HG03066 (cell line): ENCODE data around the gene UPF3B.
A peak's percentile ranks its signal among the peaks of the same experiment; 100 is the strongest.
"Not testable (repeated sequence)": the region's sequence is repeated elsewhere in the genome, so short reads cannot be mapped to it uniquely, and the experiment has no call there.

ENCODE experiments used
- ATAC-seq: cut with Tn5 transposase; IDR thresholded peaks from one replicate; pipeline ENCODE4 v1.9.1; 2021; ENCODE audit warnings: low read depth; ENCODE audit not compliant: unreplicated experiment

Gene UPF3B

DNA sequence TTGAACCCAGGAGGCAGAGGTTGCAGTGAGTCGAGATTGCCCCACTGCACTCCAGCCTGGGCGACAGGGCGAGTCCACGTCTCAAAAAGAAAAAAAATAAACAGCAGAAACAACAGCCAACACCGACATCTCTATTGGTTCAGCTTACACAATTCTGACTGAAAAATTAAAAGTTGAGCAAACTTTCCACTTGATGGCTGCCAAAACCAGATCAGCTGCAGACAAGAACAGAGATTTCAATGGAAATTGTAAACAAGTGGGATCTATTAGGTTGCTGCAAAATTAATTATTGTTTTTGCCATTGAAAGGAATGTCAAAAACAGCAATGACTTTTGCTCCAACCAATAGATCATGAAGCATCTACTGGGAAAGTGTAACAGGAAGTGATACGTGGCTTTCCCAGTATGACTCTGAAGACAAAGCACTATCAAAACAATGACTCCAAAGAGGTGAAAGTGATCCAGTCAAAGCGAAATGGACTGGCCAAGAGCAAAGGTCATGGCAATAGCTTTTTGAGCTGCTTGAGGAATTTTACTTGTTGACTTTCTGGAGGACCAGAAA lies 26.3 kb downstream of the UPF3B start:
- no peak for ATAC-seq

GRCh38 chrX:119824221-119824620 lies 28.5 kb downstream of the UPF3B start:
- not testable (repeated sequence) for ATAC-seq

DNA sequence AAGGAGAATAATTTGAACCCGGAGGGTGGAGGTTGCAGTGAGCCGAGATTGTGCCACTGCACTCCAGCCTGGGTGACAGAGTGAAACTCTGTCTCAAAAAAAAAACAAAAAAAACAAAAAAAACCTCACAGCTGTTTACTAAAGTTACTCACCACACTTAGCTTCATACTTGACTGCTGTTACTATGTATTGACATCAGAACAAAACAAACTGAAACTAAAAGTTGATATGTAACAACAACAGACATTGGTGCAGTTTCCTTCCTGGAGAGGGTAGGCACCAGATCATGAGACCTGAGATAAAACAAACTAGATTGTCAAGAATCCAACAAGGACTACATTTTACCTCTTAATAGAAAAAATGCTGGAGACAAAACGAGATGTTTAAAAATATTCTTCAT lies 31.1 kb downstream of the UPF3B start:
- peak; percentile 91 for ATAC-seq

GRCh38 chrX:119817130-119817690 lies 35.6 kb downstream of the UPF3B start:
- no peak for ATAC-seq

GRCh38 chrX:119816300-119816699 lies 36.5 kb downstream of the UPF3B start:
- ATAC-seq, result no peak

GRCh38 chrX:119809185-119809666 lies 43.5 kb downstream of the UPF3B start:
- ATAC-seq, result no peak

- ATAC-seq, result not testable (repeated sequence)
Observed at GRCh38 chrX:119808461-119808860, 44.3 kb downstream of the UPF3B start.

DNA sequence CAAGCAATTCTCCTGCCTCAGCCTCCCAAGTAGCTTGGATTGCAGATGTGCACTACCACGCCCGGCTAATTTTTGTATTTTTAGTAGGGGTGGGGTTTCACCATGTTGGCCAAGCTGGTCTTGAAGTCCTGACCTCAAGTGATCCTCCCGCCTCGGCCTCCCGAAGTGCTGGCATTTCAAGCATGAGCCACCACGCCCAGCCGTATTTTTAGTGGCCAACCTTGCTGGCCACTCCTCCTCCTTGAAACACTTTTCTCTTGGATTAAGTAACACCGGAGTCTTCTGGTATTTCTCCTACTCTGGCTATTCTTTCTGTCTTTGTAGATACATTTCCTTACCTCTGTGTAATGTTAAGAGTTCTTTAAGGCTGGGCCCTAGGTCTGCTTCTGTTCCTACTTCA lies 50.2 kb downstream of the UPF3B start:
- no peak for ATAC-seq

GRCh38 chrX:119801253-119802221 lies 51.2 kb downstream of the UPF3B start:
- no peak for ATAC-seq

DNA sequence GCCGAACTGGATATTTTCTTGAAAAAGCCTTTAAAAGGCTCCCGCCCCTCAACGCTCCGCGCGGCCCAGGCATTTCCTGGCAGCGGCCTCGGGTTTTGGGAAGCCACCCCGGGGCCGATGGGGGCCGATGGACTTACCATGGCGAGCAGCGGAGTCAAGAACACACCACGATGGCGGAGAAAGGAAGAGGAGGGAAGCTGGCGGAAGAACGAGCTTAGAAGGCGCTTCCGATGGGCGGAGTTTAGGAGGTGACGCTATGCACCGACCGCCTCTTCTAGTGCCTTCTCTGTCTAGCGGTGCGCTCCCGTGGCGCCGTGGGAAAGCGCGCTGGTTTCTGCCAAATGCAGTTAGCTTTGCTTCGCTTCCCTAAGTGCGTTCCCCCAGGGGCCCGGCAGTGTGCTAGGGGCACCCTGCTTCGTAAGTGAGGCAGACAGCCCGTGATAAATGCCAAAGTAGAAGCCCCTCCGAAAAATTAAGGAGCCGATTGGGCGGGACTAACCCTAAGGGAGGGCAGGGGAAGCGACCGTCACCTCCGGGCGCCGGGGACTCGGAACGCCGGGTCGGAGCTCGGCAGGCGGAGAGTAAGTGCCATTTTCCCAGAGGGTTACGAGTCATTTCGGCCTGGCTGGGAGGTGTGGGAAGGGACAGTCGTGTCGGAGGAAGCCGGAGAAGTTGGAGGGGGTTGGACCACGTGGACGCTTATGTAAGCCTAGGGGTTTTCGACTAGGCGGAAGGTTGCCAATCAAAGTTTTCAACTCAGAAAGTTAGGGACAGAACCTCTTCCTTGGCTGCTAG lies 61.1 kb downstream of the UPF3B start, which contains the start of gene RPL39:
TSS of gene RPL39 (minus strand) at position 194 of the 795 bp plus-strand sequence. CDS start at position 140, 54 bp downstream.
- peak; percentile 90 for ATAC-seq

- ATAC-seq, result peak; percentile 12
Observed at GRCh38 chrX:119790977-119791436, 61.8 kb downstream of the UPF3B start.

- no peak for ATAC-seq
Observed at GRCh38 chrX:119784747-119785446, 67.9 kb downstream of the UPF3B start.
